Activated CD8-positive, alpha-beta memory T cell treated with anti-CD3 and anti-CD28 coated beads, Interleukin-2, amount 50 U/mL, for 24 hours (primary cell): ENCODE results near the gene AK1.

ENCODE experiments used
- DNase-seq: peaks from one replicate; pipeline ENCODE4 v3.0.0-alpha.2; 2020; ENCODE audit errors: extremely low read depth

AK1 gene

DNA sequence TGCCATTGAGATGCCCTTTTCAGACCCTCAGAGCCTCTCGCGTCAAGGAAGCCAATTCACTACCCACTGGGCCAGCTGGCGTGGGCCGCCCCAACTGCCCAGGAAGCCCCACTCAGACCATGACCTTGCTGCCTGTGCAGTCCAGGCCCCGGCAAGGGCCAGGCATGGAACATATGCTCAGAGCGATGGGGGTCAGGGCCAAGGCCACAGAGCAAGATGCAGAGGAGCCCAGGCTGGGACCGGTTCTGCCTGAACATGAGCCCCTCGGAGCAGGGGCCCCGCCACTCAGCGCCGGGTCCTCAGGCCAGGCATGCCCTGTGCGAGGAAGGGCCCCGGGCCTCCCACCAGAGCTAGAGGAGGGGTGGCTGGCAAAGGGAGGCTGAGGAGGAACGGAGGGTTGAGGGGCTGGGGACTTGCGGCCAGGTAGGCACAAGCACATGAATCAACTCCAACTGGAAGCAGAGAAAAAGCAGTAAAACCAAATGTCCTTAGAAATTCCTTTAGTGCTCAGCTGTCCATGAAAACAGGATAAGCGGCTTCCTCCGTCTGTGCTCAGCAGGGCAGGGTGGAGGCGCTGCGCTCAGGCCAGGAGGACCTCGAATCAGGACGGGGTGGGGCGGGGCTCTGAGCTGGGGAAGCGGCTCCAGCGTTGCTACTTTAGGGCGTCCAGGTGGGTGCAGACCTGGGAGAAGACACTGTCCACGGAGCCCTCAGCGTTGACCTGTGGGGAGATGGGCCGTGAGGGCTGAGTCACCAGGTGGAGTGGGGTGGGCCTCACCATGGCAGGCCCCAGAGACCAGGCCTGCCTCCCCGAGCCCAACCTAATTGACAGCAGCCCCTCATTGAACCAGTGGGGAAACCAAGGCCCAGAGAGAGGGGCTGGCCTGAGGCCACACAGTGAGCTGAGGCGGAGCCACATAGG is 9.9 kb downstream of the AK1 start:
- DNase-seq: no peak

DNA sequence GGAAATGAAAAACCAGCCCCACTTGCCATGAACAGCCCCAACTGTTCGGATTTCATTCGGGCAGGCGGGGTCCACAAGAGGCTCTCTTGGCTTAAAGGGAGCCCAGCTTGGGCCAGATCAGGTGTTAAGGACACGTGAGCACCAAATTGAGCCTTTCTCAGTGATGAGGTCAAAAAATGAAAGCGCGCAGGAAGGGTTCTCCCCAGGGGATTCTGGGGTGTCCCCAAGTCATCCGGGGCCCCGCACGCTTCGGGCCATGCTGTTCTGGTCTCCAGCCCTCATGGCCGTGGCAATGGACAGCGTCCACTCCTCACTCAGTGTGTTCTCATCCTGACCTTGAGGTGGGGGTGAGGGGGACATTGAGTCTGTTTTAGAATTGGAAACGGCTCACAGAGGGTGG is 10.9 kb downstream of the AK1 start:
- DNase-seq: no peak

DNA sequence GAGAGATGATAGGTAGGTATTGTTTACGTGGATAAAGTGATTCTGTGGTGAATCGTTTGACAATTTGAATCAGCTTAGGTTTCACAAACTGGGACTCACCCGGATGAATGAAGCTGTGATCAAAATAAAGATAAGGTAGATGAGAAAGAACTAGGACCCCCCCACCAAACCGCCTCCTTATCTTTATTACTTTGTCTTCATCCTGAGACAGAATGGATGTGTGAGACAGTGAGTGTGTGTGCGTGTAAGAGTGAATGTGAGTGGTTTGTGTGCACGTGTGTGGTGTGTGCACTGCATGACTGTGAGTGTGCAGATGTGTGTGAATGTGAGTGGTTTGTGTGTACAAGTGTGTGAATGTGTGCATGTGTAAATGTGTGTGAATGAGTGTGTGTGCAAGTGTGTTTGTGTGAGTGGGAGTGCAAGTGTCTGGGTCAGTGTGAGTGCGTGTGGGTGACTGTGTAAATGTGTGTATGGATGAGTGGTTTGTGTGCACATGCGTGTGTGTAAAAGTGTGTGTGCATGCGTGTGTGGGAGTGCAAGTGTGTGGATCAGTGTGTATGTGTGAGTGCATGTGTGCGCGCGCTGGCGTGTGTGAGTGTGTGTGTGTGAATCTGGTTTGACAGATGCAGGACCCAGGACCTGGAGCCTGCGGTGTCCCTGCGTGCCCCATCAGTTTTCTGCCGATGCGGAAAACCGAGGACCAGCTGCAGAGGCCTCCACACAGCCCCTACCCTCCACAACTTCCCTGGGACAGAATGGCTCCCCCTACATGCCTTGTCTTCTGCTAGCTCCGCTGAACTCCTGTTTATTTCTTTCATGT is 11.6 kb downstream of the AK1 start:
- DNase-seq: no peak

DNA sequence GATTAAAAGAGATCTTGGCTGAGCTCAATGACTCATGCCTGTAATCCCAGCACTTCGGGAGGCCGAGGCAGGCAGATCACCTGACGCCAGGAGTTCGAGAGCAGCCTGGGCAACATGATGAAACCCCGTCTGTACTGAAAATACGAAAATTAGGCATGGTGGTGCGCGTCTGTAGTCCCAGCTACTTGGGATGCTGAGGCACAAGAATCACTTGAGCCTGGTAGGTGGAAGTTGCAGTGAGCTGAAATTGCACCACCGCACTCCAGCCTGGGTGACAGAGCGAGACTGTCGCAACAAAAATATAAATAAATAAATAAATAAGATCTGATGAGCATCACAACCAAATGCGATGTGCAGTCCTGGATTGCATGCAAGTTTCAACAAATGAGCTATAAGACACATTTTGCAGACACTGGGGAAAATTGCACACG is 14.3 kb downstream of the AK1 start:
- no peak for DNase-seq

DNA sequence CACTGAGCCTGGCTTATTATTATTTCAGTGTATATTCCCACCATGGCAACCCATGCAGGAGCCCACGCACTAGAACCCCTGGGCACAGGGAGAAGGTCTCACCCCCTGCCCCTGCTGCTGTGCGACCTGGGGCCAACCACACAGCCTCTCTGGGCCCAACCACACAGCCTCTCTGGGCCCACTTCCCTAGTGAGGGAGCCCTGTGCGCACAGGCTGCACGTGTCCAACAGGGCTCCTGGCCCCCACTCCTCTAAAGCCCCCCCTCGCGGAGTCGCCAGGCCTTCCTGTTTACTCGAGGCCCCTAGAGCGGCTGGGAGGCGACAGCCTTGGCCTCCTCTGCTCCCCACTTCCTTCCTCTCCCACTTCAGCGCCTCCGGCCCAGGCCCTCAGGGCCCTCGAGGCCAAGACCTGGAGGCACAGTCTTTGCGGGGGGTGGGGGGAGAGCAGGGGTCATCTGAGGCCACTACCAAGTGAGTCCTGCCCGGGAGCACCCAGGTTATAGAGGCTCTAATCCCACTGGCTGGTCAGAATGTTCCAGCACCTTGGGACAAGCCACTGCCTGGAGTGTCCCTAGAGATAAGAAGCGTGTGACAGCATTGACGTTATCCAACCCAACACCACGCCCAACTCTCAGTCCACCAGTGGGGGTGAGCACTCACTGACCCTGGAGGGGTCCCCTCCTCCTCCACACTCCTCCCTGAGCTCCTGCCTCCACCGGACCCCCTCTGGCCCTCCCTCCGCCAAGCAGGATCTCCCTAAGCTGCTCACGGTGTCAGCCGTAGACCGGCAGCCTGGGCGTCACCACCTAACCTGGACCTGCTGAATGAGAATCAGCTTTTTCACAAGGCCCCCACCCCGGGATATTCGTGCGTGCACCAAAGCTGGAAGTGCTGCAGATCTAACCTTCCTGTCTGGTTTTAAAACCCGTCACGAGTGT is 15.1 kb downstream of the AK1 start:
- no peak for DNase-seq

DNA sequence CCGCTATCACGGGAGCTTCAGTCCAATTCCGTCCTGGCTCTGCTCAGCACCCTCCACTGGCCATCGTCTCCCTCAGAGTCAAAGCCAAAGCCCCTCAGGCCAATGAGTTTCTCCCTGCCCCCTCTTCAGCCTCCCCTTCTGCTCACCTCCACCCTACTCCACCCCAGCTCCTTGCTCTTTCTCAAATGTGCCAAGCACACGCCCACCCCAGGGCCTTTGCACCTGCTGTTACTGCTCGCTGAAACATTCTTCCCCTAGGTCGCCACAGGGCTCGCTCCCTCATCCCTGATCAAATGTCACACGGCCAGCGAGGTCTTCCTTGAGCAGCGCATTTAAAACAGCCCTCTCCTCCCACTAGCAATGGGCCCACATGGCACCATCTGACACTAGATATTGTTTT is 16.7 kb downstream of the AK1 start:
- no peak for DNase-seq

DNA sequence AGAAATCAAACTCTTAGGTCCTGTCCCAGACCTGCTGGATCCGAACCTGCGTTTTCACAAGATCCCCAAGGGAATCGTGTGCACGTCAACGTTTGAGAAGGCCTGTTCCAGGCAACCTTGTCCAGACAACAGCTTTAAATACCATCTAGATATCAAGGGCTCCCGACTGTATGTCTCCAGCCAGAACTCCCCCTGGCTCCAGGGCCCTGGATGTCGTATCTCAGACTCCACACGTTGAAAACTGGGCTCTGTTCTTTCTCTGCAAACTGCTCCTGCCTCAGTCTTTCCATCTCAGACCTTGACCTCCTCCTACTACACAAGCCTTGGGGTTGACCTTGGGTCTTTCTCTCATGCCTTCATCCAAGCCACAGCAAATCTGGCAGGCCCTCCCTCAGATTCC is 17.2 kb downstream of the AK1 start:
- DNase-seq: no peak

DNA sequence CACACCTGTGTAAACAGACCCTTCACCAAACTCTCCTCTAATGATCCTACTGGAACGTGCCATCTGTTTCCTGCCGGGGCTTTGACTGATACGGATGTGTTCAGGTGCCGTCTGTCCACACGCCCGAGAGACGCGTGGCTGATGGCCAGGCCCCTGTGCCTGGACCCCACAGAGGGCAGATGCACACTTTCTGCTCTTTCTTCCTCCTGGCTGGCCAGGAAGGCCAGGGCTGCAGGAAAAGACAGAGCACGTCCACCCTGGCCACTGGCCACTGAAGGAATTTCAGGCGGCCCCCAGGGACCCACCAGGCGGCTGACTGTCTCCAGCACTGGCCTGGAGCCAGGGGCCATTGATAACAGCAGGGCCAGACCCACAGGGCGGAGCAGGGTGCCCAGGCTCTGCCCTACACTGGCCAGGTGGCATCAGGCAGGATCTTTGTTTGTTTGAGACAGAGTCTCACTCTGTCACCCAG is 19.4 kb downstream of the AK1 start:
- DNase-seq: no peak

DNA sequence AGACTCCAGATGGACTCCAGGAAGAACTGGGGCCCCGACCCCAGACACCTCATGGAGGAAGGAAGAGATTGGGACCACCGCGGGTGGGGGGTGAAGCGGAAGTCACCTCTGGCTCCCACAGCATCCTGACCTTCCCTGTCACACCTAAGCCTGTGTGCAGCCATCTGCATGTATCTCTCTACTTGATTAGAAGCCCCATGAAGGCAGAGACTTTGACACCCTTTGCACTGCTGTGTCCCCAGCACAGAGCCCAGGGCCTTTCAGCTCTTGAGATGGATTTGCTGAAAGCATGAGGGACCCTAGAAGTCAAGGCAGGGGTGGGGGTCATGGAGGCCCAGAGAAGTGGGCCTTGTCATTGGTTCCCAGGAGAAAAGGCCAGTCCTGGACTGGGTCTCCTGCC is 20.2 kb downstream of the AK1 start:
- no peak for DNase-seq

DNA sequence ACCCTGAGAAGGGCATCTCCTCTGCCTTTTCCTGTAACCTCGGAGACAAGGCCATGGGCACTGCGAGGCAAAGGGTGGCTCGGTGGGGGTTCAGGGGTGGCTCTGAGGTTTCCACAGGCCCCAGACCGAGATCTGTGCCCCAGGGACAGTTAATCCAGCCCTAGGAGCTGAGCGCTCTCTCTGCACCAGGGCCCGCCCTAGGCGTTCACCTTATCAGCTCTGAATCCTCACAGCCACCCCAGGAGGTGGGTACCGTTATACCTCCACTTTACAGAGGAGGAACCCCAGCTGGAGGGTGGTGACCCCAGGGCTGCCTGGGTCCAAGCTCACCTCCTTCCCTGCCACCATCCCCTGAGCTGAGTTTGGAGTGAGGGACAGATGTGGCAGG is 20.8 kb downstream of the AK1 start:
- DNase-seq: no peak

DNA sequence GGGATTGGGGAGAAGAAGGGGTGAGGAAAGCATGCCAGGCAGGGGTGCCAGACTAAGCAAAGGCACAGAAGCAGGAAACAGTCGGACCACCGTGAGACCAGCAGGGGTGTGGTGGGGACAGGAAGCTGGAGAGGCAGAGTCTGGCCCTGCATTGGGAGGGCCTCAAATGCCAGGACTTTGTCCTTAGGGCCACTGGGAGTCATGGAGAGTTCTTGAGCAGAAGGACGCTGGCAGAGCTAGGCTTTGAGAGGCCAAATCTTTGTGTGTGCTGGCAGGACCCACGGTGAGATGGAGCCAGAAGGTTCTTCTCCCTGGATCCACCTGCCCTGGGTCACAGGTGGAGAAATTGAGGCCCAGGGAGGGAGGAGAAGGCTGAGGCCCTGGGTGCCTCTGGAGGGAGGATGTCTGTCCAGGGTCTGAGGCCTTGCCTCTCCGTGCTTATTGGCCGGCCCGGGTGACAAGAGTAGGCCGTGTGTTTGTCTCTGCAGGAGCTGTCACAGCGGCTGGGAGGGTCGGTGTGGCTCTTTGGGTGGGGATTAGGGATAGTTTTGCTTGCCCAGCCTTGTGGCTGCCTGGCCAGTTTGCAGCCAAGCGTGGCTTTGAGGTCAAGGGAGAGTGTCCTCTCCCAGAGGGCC is 21.3 kb downstream of the AK1 start:
- no peak for DNase-seq

DNA sequence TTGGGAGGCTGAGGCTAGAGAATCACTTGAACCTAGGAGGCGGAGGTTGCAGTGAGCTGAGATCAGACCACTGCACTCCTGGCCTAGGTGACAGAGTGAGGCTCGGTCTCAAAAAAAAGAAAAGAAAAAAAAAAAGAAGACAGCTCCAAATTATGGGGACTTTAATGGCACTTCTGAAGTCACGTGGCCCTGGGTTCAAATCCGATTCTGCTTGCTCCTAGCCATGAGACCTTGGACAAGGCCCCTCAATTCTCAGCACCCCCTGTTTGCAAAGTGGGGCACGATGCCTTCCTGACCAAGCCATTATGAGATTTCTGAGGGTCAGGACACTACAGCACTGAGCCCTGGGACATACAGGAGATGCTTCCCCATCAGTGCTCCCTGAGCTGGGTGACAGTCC is 22.0 kb downstream of the AK1 start:
- DNase-seq: no peak

DNA sequence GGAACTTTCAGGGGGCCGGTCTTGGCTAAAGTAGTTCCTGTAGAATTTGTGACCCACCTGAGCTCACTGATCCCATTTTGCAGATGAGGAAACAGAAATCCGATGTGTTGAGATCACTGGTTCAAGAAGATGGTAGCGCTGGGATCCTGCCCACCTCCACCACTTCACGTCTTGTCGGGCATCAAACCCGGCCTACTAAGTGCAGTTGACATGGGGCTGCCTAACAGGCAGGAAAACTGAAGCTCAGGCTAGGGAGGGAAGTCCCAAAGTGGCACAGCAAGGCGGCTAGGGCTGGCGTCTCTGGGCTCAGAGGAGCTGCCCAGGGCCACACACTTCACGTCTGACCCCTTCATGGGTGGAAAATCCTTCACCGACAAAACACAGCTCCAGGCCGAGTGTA is 22.5 kb downstream of the AK1 start:
- DNase-seq: no peak

DNA sequence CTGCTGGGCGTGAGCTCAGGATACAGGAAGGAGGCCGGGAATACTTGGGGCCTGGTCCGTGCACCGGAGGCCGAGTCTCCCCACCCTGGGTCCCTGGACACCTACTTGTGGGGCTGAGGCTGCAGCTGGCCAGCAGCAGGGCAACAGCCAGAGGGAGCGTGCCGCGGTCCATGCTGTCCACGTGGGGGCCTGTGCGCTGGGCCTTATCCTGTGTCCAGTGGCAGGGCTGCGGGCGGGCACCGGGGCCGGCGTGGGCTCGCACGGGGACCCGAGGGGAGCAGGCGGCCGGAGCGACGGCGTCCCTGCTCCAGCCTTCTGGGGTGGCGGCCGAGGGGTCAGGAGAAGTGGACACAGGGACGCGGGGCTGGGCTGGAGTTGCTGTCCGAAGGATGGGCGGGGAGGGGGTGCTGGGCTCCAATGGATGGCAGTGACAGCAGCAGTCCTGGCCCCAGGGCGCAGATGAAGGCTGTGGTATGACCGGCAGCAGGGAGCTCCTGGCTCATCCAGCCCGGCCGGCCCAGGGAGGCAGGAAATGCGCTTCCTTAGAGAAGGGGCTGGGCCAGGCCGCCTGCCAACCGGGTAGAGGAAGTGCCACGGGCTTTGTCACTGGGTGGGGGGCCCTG is 23.2 kb downstream of the AK1 start, which contains the start of gene ENG:
TSS of gene ENG (minus strand) at position 475 of the 623 bp plus-strand sequence. CDS start at position 172, 303 bp downstream.
- no peak for DNase-seq

DNA sequence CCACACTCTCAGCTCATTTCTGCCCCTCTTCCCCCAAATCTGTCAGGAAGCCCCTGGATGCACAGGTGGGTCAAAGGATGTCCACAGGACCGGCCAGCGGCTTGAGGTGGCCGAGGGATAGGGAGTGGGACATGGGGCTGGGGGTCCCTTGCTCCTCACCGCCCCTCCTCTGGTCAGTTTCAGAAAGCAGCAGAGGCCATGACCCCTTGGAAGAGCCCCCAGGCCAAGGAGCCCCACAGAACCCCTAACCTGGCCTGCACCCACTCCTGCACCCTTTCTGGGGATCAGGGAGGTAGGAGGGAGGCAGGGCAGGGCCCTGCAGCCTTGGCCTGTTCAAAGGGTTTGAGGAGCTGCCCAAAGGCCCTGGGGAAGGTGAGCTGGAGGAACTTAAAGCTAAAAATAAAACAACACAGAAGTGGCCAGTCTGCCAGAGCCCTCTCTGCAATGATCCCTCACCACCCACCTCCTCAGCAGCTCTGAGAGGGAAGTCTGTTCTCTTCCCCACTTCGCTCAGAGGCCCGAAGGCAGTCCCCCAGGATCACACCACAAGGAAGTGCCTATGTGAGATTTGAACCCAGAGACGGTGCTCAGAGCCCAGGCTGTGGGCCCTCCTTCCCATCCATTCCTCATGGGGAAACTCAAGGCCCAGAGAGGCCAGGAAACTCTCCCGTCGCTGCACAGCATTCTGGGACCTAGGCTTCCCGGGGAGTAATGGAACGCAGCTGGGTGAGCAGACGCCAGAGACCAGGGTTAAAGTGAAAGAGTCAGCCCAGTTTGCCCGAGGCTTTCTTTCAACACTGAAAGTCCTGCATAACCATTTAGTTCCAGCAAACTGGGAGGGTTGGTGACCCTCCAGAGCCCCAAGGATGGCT is 23.9 kb downstream of the AK1 start:
- DNase-seq: no peak

DNA sequence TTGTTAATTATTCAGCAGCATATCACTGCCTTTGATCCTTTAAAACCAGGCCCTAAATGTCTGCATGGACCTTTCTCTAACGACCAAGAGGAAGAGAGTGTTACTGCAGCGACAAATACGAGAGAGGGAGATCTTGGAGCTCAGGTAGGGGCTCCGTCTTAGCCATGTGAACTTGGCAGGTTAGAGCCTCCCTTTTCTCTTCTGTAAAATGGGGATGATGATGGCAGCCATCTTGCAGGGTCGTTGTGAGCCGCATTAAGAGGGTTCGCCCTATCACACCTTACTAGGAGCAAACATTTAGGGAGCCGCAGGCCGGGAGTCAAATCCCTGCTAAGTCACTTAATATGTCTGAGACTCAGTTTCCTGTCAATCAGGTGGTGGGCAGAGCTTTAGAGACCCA is 24.6 kb downstream of the AK1 start:
- DNase-seq: no peak

DNA sequence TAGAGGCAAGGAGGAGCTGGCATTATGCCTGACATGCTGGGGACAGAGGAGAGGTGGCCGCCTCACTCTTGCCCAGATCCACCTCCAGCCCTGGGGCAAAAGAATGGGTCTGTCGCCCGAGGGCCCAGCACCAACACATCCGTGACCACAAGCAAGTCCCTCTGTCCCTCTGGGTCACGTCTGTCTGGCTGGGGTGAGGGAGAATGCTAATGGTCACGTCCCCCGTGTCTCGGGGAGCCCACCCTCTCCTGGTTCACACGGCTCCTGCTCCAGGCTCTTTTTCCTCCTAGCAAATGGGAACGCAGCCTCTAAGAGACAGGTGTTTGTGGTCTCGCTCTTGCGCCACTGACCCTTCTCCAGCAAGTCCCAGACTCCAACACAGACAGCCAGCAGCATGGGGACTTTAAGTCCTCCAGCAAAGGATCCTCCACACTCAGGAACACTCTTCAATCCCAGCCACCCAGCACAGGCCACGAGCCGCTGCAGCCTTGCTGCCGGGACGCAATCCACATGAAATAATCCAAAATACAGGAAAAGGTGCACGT is 27.1 kb downstream of the AK1 start:
- no peak for DNase-seq

DNA sequence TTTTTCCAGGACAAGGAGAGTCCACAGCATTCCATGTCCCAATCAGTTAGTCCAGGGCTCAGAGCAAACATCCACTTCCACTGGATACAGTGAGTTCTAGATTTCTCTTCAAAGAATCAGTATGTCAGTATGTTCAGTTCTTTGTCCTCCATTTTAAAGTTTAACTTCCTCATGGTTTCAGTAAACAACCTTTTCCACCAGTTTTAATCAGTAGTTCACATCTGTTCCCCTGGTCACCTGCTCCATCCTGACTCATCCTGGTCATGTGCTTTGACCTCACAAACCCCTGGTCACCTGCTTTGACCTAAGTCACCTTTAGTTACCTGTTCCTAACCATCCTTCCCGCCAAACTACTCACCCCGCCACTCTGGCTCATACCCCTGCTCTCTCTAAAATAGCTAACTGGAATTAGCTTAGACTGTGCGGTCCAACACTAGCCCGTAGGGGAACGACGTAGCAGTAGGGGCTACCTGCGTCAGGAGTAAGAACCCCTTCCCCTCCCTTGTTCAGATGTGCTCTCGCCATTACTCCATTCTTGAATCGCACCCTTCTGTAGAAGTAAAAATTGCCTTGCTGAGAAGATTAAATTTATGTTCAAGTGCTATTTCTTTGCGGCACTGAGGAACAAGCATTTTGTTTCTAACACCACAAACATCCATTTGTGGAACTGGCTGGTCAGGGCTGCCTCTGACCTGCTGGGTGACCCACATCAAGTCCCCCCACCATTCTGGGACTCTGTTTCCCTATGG is 28.5 kb downstream of the AK1 start:
- no peak for DNase-seq
